HUDEP-2 (cell line): ENCODE measurements around the gene LRRC63.
"Not testable (repeated sequence)": the region's sequence is repeated elsewhere in the genome, so short reads cannot be mapped to it uniquely, and the experiment has no call there.

Source experiments
- DNase-seq, 76 experiments: peaks; one replicate each; lab custom pipeline; 2025; ENCODE audit not compliant: unreplicated experiment in 76 of 76; lab: John Stamatoyannopoulos, UW

The LRRC63 gene

GRCh38 chr13:46211483-46212351 is at the start of gene LRRC63:
Gene LRRC63 (plus strand): TSS chr13:46211928. CDS start chr13:46213035, 1,107 bp downstream.
- DNase-seq = peak in 74 of 76 experiments; percentile 12 to 87 (median 71)

DNA sequence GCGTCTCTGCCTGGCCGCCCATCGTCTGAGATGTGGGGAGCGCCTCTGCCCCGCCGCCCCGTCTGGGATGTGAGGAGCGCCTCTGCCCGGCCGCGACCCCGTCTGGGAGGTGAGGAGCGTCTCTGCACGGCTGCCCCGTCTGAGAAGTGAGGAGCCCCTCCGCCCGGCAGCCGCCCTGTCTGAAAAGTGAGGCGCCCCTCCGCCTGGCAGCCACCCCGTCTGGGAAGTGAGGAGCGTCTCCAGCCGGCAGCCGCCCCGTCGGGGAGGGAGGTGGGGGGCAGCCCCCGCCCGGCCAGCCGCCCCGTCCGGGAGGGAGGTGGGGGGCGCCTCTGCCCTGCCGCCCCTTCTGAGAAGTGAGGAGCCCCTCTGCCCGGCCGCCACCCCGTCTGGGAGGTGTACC is 49.0 kb upstream of the LRRC63 start:
- DNase-seq = not testable (repeated sequence)

DNA sequence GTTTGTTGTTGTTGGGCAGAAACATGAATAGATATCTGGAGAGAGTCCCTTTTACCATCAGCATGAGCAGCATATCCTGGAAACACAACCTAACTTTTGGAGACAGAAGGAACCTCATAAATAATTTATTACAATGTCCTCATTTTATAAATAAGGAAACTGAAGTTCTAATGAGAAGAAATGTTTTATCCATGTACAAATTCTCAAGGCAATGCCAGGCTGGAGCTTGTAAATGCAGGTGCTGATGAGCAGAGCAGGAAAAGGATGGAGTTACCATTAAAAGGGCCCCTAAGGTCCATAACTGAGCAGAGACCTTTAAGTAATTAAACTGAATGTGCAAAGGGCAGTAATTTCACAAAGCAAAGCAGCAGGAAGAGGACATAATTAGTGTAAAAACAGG is 47.1 kb upstream of the LRRC63 start:
- no peak for DNase-seq

- no peak for DNase-seq
Measured at GRCh38 chr13:46165485-46166223, 46.1 kb upstream of the LRRC63 start.

GRCh38 chr13:46166224-46166584 is 45.5 kb upstream of the LRRC63 start:
- no peak for DNase-seq

DNA sequence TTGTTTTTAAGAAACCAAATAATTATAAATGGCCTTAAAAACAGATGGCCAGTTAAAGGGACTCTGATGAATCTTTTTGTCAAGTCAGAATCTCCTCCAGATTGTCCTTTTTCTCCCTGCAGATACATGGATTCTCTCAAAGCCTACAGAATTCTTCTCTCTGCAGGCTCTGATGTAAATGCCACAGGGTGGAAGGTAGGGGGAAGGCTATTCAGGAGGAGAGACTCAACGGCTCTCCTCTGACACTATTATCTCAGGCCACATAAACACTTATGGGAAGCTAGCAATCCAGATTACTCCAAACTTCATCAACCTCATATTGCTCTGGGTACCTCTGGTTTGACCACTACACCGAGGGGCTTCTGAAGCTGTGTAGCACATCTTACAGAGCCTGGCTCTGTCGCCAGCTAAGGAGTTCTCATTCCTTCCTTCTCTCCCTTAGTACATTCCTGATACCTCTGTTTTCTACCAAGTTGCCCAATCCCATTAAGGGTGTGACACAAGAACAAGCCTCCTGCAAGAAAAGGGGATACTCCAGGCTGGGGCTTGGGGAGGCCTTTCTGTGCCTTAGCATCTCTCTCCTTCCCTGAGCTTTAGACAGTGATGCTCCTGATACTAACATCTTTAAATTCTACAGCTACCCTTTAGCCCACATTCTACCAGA is 44.6 kb upstream of the LRRC63 start:
- DNase-seq = no peak

- DNase-seq = no peak
Measured at GRCh38 chr13:46168341-46168740, 43.4 kb upstream of the LRRC63 start.

DNA sequence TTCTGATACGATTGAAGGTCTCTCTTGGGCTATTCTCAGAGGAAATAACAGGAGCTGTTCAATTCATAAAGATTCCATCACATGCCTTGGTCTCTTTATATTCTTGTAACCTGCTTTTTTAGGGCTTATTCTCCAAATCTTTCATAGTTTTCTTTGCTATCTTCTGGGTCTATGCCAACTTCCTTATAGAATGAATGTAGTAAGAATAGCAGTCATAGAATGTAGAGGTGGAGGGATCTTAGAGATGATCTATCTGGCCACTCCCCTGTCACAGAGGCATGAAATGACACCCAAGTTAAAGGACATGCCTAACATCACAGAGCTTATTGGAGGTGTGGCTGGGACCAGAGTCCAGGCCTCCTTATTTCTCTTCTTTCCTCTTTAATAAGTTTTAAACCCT is 42.9 kb upstream of the LRRC63 start:
- peak in 5 of 76 experiments; percentile 6 to 30 (median 17) for DNase-seq

DNA sequence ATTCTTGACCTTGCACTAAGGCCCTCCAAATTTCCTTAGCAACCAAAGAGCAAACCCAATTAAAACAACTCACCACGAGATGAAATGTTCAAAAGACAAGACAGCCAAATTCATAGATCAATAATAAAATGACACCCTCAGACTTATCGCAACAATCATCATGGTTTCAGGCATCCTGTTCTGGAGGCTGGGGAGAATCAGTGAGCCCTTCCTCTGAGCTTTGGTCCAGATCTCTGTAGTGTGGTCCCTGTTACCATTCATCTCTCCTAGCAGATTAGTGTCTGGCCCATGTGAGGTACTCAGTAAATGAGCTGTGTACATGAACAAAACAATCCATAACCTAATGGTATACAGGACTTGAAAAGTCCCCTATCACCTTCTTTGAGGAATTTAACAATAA is 42.0 kb upstream of the LRRC63 start:
- DNase-seq = no peak

DNA sequence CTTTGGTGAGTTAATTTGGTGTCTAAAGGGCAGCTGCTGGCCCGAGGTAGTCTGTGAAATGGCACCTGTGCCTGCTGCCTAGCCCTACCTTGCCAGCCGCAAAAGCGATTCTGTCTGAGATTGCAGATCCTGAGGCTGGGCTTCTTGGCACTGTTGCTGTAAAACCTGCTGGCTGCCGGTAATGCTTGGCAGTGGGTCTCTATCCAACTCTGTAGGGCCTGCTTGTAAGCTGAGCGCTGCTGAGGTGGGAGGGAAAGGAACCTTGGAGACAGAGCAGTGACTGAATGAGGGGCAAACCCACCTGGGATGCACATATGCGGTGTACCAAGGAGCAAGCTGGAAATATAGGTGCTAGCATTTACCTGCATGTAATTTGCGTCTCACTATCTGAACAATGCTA is 41.5 kb upstream of the LRRC63 start:
- no peak for DNase-seq

GRCh38 chr13:46170687-46171086 is 41.0 kb upstream of the LRRC63 start:
- no peak for DNase-seq

GRCh38 chr13:46171217-46171616 is 40.5 kb upstream of the LRRC63 start:
- no peak for DNase-seq

- no peak for DNase-seq
Measured at GRCh38 chr13:46171739-46172138, 40.0 kb upstream of the LRRC63 start.

DNA sequence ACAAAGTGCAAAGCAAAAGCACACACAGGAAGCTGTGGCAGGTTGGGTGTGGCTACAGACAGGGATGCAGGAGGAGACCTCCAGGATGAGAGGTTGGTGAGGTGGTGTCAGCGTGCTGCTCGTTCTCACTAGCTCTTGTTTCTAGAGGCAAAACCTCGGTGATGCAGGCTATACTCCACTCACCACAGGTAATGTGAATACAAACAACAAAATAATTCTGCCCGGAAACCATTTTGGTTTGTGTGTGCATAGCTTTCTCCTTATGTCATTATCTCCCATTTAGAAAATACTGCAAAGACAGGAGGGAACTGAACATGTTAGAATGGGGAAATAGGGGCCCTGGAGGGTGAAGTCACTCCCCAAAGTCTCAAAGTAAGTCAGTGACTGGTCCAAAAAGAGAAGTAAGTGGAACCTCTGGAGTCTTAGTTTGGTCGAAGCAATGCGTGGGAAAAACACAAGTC is 39.2 kb upstream of the LRRC63 start:
- DNase-seq = no peak

- DNase-seq = no peak
Measured at GRCh38 chr13:46173656-46174055, 38.1 kb upstream of the LRRC63 start.

DNA sequence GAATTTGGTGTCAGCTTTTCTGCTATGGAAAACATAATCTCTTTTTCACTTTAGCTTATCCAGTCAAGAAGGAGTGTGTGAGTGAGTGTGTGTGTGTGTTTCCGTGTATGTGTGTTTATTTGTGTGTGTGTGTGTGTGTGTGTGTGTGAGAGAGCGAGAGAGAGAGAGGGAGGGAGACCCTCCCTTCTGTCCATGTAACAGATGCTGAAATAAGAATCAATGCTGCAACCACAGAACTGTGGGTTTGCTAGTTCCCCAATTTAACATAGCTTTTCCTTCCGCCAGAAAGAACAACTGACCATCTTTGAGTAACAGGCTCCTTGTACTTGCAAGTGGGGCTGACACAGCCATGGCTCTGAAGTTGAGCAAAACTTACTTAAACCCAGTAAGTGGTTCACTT is 35.0 kb upstream of the LRRC63 start:
- peak in 2 of 76 experiments; percentile 10 to 11 for DNase-seq

DNA sequence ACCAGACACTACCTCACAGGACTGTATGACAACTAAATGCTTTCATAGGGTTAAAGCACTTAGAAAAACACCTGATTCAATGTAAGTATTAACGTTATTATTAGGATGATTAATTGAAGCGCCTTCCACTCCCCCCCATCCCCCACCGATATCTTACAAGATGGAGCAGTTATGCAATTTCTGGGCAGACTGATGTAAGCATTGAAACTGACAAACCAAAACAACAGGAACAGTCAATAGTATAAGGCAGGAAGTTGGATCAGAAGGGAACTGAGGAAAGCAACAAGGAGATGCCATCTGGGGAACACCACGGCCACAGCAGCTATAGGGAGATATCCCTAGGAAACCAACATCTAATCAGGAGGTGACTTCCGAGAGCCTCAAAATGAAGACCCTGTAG is 33.6 kb upstream of the LRRC63 start:
- DNase-seq = no peak

- DNase-seq = peak in 1 of 76 experiments; percentile 8
Measured at GRCh38 chr13:46178821-46179220, 32.9 kb upstream of the LRRC63 start.

DNA sequence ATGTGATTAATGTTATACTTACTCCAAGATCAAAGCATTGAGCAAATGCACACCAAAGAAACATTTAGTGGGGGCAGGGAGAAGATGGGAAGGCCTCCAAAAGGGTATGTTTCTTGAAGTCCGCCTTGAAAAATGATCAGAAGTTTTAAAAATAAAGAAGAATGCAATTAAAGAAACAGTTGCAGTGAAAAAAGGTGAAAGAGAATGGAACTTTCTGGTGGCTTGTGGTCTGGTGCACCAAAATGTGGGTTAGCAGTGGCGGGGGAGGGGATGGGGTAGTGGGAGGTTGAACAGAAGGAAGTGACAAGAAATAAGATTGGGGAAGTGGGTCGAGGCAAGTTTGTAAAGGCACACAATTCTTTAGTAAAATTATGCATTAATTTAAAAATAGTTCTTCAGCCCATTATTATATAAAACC is 32.2 kb upstream of the LRRC63 start:
- DNase-seq = peak in 30 of 76 experiments; percentile 4 to 62 (median 26)

DNA sequence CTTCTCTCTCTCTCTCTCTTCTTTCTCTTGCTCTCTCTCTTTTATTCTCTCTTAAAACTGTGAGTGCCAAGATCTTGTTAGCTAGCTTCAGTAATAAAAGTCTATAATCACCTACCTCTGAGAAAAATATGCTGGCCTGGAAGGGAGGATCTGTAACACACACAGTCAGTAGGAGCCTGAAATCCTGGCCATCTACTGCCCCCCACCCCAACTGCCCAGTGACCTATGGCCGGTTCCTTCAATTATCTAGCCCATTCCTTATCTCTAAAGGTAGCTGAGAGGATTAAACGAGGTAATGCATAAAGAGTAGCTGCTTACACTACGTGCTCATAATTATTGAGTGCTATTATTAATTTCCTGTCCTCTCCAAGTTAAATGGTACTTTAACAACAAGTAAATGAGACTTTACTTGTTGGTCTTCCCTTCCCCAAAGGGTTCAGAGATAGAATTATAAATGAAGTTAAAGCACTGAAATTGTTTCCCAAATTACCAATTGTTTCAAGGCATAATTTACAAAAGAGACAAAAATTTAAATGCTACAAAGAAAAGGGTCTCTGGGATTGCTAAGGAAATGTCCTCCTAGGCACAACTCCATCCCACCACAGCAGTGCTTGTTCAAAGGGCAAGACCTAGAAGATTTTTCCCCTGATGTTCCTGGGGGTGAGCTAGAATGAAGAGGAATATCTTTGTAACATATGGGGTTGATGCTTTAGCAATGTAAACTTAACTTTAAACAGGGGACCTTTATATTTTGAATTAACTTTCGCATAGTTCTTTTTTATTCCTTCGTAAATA is 31.6 kb upstream of the LRRC63 start:
- DNase-seq = peak in 6 of 76 experiments; percentile 6 to 33 (median 15)
